GM12873 (cell line): ENCODE measurements around the gene QRFPR.

Source experiments
- TF ChIP-seq, protein P1 (sequence below): IDR thresholded peaks from 2 replicates; pipeline ENCODE4 v1.5.1; 2012; ENCODE audit warnings: low read depth, mild to moderate bottlenecking, moderate library complexity, low read length, control low read depth; ENCODE audit not compliant: insufficient read depth; ENCODE audit errors: missing control alignments

QRFPR gene

GRCh38 chr4:121316091-121316490, 64.7 kb downstream of the QRFPR start:
- TF ChIP-seq, protein P1, sequence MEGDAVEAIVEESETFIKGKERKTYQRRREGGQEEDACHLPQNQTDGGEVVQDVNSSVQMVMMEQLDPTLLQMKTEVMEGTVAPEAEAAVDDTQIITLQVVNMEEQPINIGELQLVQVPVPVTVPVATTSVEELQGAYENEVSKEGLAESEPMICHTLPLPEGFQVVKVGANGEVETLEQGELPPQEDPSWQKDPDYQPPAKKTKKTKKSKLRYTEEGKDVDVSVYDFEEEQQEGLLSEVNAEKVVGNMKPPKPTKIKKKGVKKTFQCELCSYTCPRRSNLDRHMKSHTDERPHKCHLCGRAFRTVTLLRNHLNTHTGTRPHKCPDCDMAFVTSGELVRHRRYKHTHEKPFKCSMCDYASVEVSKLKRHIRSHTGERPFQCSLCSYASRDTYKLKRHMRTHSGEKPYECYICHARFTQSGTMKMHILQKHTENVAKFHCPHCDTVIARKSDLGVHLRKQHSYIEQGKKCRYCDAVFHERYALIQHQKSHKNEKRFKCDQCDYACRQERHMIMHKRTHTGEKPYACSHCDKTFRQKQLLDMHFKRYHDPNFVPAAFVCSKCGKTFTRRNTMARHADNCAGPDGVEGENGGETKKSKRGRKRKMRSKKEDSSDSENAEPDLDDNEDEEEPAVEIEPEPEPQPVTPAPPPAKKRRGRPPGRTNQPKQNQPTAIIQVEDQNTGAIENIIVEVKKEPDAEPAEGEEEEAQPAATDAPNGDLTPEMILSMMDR: no peak

DNA sequence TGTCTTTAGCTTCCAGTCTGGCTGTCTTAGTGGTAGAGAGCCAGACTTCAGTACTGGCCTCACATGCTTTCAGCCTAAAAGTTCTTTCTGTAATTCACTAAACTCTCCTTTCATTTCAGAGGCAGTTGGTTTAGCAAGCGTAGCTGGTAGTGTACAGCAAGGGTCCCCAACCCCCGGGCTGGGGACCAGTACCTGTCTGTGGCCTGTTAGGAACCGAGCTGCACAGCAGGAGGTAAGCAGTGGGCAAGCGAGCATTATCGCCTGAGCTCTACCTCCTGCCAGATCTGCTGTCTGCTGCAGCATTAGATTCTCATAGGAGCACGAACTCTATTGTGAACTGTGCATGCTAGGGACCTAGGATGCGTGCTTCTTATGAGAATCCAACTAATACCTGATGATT, 72.0 kb downstream of the QRFPR start:
- TF ChIP-seq, protein P1: no peak

DNA sequence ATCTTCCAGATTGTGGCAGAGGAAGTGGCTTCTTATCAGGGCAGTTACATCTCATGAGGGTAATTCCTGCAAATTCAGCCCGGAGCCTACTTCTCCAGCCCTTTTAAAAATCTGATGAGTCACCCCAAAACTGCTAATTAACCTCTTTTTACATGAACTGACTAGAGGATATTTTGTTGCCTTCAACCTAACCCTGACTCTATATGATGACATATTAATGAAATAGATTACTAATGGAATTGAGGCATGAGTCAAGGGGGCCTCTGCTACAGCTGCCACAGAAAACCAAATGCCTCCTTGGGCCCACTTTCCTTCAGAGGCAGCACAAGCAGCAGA, 72.5 kb downstream of the QRFPR start:
- TF ChIP-seq, protein P1: no peak

DNA sequence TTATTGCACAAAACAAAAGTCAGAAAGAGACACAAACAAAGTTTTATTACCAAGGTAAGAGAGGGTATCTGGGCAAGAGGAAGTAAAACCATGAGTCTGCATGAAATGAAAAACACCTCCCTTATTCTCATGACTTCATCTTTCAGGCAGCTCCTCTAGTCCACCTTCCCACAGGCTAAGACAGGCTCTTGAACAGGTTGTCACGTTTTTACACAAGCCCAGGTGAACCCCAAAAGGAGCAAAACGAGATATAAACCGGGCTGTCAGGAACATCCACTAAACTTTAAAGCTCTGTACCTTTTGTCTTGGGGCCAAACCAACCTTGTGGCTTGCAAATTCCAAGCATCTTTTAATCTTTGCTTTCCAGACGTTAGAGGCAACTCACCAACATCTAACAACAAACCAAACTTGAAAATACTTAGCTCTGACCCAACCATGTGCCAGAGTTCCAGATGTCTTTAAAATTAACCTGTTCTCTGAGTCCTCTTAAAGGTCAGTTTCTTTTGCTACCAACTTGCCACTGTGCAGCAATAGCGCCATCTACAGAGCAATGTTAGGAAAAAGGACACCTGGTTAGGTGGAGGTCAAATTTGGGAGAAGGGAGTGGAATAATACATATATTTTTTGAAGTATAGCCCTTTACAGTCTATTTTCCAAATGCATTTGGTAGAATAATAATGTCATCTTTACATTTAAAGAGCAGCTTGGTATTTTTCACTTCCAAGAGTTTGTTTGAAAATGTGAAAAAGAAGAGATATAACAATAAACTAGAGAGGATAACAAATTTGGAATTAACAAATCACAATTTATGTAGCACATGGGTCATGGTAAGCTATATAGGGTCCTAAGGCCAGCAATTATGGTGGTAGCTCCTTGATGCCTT, 73.1 kb downstream of the QRFPR start:
- TF ChIP-seq, protein P1: peak; percentile 80

DNA sequence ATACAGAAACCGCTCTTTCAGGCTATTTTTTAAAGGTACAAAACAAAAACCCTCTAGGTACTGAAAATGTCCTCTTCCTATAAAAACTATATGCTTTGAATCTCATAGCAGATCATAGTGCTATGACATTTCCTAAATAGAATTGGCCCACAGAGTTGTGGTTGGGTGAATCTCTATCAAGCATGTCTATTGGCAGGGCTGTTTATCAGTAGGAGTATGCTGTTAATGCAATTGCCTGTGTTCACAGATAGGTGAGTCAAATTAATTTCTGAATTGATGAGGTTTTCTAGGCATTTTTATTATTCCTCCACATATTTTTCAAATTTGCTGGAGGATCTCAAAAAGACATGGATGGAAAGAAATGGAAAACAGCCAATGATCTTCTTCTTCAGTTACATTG, 73.9 kb downstream of the QRFPR start:
- TF ChIP-seq, protein P1: no peak

DNA sequence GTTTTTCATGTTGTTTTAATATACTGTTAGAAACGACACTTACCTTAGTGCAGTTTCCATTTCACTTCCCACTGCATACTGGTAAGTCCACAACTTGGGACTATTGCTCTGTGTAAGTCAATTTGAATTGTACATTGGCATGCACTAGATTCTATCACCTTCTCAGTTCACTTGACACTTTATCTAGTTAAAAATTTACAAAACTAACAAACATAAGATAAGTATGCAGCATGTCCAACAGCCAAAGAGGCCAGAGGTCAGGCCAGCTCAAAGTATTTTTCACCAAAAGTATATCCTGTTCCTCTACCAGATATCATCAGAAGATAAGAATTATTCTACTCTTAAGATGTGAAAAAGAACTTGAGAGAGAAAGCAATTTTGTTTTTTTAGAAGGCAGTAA, 75.9 kb downstream of the QRFPR start:
- TF ChIP-seq, protein P1: no peak

GRCh38 chr4:121299367-121299766, 81.5 kb downstream of the QRFPR start:
- TF ChIP-seq, protein P1: no peak
